ENCODE data around the gene FIGNL1. TPM values are rescaled to one million over a fixed set of nuclear protein-coding genes. Genes with fewer than 3 reads are reported as not detected.

FIGNL1 gene
- total RNA-seq, 1 experiment from 2014 or later: 28.0 TPM

DNA sequence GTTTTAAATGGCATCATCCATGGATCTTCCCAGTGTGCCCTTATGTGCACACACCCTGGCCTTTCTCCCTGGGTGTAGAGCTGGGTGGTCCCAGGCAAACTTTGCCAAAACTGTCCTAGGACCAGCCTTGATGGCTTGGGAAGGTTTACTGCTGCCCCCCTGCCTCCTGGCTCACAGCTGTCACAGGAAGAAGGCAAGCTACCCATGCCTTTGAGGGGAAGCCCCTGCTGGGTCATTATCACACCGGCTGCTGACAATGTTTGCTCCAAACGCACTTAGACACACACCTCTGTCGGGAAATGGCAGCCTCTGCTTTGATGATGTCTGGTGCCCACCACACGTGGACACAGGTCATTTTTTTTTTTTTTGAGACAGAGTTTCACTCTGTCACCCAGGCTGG is 25.2 kb upstream of the FIGNL1 start:
- in situ Hi-C loops (cut with HindIII; ENCODE audit: low pct_unique_long_range_greater_than_20kb, low sequenced_read_pairs) (no loop called here), intact Hi-C loops (cut with micrococcal nuclease; ENCODE audit: unreplicated experiment) (no loop called here)
- TF ChIP-seq, protein P1, sequence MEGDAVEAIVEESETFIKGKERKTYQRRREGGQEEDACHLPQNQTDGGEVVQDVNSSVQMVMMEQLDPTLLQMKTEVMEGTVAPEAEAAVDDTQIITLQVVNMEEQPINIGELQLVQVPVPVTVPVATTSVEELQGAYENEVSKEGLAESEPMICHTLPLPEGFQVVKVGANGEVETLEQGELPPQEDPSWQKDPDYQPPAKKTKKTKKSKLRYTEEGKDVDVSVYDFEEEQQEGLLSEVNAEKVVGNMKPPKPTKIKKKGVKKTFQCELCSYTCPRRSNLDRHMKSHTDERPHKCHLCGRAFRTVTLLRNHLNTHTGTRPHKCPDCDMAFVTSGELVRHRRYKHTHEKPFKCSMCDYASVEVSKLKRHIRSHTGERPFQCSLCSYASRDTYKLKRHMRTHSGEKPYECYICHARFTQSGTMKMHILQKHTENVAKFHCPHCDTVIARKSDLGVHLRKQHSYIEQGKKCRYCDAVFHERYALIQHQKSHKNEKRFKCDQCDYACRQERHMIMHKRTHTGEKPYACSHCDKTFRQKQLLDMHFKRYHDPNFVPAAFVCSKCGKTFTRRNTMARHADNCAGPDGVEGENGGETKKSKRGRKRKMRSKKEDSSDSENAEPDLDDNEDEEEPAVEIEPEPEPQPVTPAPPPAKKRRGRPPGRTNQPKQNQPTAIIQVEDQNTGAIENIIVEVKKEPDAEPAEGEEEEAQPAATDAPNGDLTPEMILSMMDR (IDR thresholded peaks at IDR 0.05): no peak
- TF ChIP-seq POLR2AphosphoS5 (IDR thresholded peaks at IDR 0.05; ENCODE audit: low read depth, low read length) (no peak), TCF7L2 (IDR thresholded peaks at IDR 0.05; ENCODE audit: low read depth, low read length) (no peak)
- DNase-seq (ENCODE audit: low read depth, low spot score): no peak
- H3K9me3 ChIP-seq (ENCODE audit: control insufficient read depth, insufficient read depth, low read depth, low read length): no peaks in the 10 kb centered on the region
- H3K27me3 ChIP-seq (ENCODE audit: control insufficient read depth, insufficient read depth, low read length): no peaks in the 10 kb centered on the region
- no peak overlapping the region for H3K4me3 ChIP-seq (ENCODE audit: low read depth in 2 of 2, low read length in 2 of 2)
- POLR2A ChIA-PET: no interaction called here
- CTCF ChIA-PET: no interaction called here
- no peak for ATAC-seq
- no peak overlapping the region for H3K27ac ChIP-seq (ENCODE audit: low read length)
- no peaks in the 10 kb centered on the region for H3K4me1 ChIP-seq (ENCODE audit: control insufficient read depth, insufficient read depth, low read length)
- H3K36me3 ChIP-seq (ENCODE audit: control insufficient read depth, insufficient read depth, low read length): no peaks in the 10 kb centered on the region
- BruUV-seq (replicated peaks): no TSS peak

DNA sequence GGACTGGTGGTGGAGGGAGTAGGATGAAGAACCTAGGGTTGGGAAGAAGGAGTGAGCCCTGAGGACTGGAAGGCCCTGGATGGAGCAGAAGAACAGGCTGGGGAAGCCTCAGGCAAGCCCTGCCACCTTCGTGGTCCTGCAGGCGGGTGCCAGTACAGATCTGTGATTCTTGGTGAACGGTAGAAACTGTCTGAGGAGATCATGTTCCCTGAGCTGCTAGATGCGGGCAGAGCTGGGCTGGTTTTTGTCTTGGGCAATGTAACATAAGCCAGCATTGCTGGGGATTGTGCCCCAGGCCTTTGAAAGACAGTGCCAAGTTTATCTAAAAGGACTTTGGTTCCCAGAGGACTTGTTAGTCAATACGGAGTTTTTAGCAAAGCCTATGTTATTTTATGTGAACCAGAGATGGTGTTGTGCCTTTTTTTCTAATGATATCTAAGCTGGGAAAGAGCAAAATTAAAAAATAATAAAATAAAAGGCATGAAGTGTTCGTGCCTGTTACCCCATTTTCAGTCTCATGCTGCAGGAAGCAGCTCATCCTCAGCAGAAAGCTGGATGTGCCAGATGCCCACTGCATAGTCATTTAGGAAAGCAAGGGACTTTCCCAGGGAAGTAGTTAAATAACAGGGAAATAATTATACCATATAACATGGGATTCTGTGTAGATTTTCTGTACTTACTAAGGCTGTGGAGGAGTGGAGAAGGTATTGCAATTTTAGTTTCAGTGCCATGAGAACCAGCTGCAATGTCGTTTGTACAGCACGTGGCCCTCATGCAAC is 24.4 kb upstream of the FIGNL1 start:
- ChIA-PET CTCF (no interaction called here), POLR2A (no interaction called here)
- Histone ChIP-seq H3K4me1 (ENCODE audit: control insufficient read depth, insufficient read depth, low read length) (no peaks in the 10 kb centered on the region), H3K27ac (ENCODE audit: low read length) (no peak overlapping the region), H3K9me3 (ENCODE audit: control insufficient read depth, insufficient read depth, low read depth, low read length) (no peaks in the 10 kb centered on the region), H3K4me3 (ENCODE audit: low read depth in 2 of 2, low read length in 2 of 2) (no peak overlapping the region), H3K36me3 (ENCODE audit: control insufficient read depth, insufficient read depth, low read length) (no peaks in the 10 kb centered on the region), H3K27me3 (ENCODE audit: control insufficient read depth, insufficient read depth, low read length) (no peaks in the 10 kb centered on the region)
- TF ChIP-seq, protein P1 (IDR thresholded peaks at IDR 0.05): no peak
- no peak for TF ChIP-seq SIN3A (IDR thresholded peaks at IDR 0.05; ENCODE audit: borderline replicate concordance, insufficient read depth, low read depth, low read length)
- no peak for TF ChIP-seq TCF7L2 (IDR thresholded peaks at IDR 0.05; ENCODE audit: low read depth, low read length)
- TF ChIP-seq, protein P2, sequence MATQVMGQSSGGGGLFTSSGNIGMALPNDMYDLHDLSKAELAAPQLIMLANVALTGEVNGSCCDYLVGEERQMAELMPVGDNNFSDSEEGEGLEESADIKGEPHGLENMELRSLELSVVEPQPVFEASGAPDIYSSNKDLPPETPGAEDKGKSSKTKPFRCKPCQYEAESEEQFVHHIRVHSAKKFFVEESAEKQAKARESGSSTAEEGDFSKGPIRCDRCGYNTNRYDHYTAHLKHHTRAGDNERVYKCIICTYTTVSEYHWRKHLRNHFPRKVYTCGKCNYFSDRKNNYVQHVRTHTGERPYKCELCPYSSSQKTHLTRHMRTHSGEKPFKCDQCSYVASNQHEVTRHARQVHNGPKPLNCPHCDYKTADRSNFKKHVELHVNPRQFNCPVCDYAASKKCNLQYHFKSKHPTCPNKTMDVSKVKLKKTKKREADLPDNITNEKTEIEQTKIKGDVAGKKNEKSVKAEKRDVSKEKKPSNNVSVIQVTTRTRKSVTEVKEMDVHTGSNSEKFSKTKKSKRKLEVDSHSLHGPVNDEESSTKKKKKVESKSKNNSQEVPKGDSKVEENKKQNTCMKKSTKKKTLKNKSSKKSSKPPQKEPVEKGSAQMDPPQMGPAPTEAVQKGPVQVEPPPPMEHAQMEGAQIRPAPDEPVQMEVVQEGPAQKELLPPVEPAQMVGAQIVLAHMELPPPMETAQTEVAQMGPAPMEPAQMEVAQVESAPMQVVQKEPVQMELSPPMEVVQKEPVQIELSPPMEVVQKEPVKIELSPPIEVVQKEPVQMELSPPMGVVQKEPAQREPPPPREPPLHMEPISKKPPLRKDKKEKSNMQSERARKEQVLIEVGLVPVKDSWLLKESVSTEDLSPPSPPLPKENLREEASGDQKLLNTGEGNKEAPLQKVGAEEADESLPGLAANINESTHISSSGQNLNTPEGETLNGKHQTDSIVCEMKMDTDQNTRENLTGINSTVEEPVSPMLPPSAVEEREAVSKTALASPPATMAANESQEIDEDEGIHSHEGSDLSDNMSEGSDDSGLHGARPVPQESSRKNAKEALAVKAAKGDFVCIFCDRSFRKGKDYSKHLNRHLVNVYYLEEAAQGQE (IDR thresholded peaks at IDR 0.05; ENCODE audit: insufficient read depth in 1 of 2, low read depth in 2 of 2, low read length in 1 of 2): no peak
- TF ChIP-seq POLR2AphosphoS5 (IDR thresholded peaks at IDR 0.05; ENCODE audit: low read depth, low read length): no peak
- DNase-seq (ENCODE audit: low read depth, low spot score) (no peak), ATAC-seq (no peak)
- no TSS peak for BruUV-seq (replicated peaks)
- in situ Hi-C loops (cut with HindIII; ENCODE audit: low pct_unique_long_range_greater_than_20kb, low sequenced_read_pairs) (no loop called here), intact Hi-C loops (cut with micrococcal nuclease; ENCODE audit: unreplicated experiment) (no loop called here)

All from Panc1 (cell line).